Activated CD4-positive, CD25-positive, alpha-beta regulatory T cell (primary cell): ENCODE results near the gene C17orf107.
"Not testable (repeated sequence)": the region's sequence is repeated elsewhere in the genome, so short reads cannot be mapped to it uniquely, and the experiment has no call there.

Source experiments
- DNase-seq, 4 experiments: peaks; one replicate each; lab custom pipeline; 2025; lab: John Stamatoyannopoulos, UW

The C17orf107 gene

DNA sequence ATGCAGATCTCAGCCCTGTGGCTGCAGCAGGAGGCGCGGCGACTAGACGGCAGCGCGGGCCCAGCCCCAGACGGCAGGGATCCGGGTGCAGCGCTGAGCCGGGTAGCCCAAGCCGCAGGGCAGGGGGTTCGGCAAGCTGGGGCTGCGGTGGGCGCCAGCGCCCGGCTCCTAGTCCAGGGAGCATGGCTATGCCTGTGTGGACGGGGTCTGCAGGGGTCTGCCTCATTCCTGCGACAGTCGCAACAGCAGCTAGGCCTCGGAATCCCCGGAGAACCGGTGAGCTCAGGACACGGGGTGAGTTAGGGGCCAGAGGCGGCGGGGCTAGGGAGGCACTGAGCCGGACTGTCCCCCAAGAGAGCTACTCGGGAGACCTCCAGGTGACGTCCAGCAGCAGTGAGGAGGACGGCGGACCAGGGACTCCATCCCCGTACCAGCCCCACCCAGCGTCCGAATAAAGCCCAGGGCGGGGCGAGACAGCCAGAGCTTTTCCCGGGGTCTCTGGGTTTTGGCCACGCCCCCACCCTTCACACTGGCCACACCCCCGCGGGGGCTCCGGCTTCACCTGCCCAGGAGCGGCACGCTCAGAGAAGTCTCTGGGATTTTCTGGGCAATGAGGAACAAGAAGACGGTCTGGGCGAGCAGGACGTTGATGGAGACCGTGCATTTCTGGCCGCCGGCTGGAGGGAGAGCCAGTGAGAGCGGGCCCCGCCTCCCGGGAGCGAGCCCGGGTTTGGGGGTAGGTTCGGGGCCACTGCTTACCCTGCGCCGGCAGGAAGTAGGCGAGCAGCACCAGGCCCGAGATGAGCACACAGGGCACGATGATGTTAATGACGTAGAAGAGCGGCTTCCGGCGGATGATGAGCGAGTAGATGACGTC, 1.1 kb downstream of the C17orf107 start:
- peak in 2 of 4 experiments; percentile 32 to 40 for DNase-seq

GRCh38 chr17:4901108-4901647, 1.8 kb downstream of the C17orf107 start:
- no peak for DNase-seq

GRCh38 chr17:4901648-4902344, 2.5 kb downstream of the C17orf107 start:
- DNase-seq = no peak

DNA sequence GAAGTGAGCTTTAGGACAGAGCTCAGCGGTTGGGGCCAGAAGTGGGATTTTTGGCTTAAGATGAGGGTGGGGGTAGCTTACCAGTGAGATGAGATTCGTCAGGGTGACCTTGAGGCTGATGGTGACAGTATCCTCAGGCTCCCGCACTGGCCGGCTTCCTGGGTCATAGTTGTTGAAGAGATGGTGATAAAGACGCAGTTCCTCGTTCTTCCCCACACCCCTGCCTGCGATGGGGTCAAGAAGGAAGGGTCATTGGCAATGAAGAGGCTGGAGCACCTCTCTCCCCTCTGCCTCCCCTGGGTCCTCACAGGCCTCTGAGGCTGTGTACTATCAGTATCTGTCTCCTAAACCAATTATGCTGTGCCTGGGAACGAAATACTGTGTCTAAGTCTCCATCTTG, 3.2 kb downstream of the C17orf107 start:
- DNase-seq = no peak

DNA sequence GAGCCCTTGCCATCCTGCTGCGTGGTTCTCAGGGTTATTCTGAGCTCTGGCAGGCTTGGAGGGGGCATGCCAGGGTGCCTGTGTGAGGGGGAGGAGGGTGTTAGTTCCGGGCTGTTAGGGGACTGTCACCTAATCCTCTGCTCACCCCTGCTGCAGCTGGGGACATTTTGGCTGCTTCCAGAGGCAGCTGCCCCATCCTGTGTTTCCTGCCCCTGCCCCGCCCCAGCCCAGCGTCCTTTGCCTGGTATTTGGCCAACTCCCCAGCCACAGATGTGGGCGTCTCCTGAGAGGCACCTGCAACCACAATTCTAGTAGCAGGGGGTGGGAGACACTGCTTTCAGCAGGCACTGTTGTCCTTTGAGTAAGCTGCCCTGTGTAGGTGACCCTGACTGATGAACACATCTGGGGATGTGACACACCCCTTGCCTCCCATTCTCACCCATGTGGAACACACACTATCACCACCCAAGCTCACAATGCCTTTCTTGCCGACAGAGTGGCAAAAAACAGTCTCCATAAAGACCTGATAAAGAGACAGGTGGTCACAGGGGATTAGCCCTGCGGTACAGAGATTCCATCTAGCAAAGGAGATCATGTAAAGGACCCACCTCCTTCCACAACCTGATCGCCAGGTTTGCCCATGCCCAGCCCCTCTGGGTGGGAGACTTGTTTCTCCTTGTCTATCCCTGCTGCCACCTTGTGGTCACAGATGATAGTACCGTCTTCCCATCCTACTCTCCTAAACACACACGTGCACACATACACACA, 3.9 kb downstream of the C17orf107 start, which contains the start of gene CHRNE:
Gene CHRNE (minus strand): TSS at position 48 of the 768 bp plus-strand sequence. CDS start 35 bp downstream, at position 13.
- DNase-seq = peak; percentile 46 to 53 (median 50)

DNA sequence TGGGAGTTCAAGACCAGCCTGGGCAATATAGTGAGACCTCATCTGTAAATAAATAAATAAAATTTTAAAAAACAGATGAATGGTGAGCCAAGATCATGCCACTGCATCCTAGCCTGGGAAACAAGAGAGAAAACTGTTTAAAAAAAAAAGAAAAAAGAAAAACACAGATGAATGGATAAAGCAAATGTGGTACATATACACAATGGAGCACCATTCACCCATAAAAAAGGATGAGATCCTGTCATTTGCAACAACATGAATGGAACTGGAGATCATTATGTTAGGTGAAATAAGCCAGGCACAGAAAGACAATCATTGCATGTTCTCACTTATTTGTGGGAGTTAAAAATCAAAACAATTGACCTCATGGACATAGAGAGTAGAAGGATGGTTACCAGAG, 7.3 kb downstream of the C17orf107 start:
- not testable (repeated sequence) for DNase-seq

DNA sequence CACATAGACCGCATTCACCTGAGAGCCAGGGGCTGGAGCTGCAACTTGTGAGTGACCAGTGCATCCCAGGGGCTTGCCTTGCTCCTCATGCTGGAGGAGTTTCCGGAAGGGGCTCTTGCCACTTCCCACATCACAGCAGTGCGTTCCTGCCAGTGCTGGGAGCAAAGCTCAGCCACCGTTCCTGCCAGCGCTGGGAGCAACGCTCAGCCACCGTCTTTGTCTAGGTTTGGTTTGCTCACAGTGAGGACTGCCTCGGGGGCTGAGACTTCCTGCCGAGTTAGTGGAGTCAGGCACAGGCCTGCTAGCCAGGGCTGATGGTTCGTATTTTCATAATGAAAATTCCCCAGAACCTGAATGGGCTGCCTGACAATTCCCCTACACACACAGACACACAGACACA, 9.0 kb downstream of the C17orf107 start:
- DNase-seq = no peak

GRCh38 chr17:4908711-4909496, 9.6 kb downstream of the C17orf107 start:
- peak; percentile 33 to 59 (median 46) for DNase-seq

DNA sequence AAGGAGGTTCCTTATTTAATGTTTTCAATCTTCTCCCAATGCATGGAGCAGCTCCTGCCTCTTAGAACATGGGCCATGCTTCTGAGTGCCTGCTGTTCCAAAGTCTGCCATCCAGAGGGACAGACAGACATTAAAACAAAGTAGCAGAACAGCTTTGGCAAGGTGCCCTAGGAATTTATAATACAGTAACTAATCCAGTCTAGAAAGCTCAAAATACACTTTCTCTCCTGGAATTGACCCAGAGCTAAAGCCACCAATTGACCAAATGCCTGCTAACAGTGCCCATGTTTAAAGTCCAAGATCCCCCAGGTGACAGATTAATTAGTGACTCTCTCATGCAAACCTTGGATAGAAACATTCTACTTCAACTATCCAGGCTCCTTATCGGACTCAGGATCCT, 14.7 kb downstream of the C17orf107 start:
- DNase-seq = no peak

GRCh38 chr17:4914551-4914950, 15.2 kb downstream of the C17orf107 start:
- DNase-seq = not testable (repeated sequence)

DNA sequence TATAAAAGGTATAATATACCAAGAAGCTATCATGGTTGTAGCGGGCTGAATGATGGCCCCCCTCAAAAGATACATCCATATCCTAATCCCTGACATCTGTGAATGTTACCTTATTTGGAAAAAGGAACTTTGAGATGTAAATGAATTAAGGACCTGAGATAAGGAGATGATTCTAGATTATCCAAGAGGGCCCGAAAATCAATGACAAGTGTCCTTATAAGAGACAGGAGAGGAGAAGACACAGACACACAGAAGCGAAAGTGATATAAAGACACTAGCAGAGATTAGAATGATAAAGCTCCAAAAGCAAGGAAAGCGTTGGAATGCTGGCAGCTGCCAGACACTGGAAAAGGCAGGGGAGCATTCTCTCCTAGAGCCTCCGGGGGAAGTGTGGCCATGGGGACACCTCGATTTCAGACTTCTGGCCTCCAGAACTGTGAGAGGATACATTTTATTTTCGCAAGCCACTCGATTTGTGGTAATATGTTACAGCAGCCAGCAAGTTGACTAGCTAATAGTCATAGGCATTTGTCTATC, 20.2 kb downstream of the C17orf107 start:
- no peak for DNase-seq

DNA sequence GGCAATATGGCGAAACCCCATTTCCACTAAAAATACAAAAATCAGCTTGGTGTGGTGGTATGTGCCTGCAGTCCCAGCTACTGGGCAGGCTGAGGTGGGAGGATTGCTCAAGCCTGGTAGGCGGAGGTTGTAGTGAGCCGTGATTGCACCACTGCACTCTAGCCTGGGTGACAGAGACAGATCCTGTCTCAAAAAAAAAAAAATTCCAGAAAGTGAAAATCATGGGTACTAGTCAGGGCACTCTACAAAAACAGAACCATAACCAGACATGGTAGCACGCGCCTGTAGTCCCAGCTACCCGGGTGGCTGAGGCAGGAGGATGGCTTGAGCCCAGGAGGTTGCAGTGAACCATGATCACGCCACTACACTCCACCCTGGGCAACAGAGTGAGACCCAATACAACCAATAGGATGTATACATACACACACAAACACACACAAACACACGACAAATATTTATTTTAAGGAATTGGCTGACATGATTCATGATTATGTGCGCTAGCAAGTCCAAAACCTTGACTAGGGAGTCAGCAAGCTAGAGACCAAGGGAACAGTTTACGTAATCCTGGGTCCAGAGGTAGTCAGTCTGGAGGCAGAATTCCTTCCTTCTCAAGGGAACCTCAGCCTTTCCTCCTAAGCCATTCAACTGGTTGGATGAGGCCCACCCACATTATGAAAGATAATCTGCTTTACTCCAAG, 21.2 kb downstream of the C17orf107 start:
- no peak for DNase-seq

- DNase-seq = no peak
Measured at GRCh38 chr17:4921320-4921719, 22.0 kb downstream of the C17orf107 start.

GRCh38 chr17:4926577-4927335, 27.4 kb downstream of the C17orf107 start:
- not testable (repeated sequence) for DNase-seq

GRCh38 chr17:4928881-4929280, 29.5 kb downstream of the C17orf107 start:
- DNase-seq = no peak

- no peak for DNase-seq
Measured at GRCh38 chr17:4931963-4932362, 32.6 kb downstream of the C17orf107 start, which contains the start of gene GP1BA. TSS of gene GP1BA (plus strand) at chr17:4932277. CDS start at chr17:4932605, 328 bp downstream.

GRCh38 chr17:4932756-4933155, 33.4 kb downstream of the C17orf107 start:
- DNase-seq = no peak

DNA sequence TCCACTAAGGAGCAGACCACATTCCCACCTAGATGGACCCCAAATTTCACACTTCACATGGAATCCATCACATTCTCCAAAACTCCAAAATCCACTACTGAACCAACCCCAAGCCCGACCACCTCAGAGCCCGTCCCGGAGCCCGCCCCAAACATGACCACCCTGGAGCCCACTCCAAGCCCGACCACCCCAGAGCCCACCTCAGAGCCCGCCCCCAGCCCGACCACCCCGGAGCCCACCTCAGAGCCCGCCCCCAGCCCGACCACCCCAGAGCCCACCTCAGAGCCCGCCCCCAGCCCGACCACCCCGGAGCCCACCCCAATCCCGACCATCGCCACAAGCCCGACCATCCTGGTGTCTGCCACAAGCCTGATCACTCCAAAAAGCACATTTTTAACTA, 34.3 kb downstream of the C17orf107 start:
- DNase-seq = no peak
